WTC11 (cell line): ENCODE data around the gene ZGPAT.

ENCODE experiments used
- CTCF ChIP-seq: fragments of 200-600 bp; IDR thresholded peaks from 2 replicates; pipeline ENCODE4 v1.8.0; 2022; ENCODE audit warnings: antibody characterized with exemption
- KAT7 ChIP-seq: sonication (generic); formaldehyde crosslinking; IDR thresholded peaks from 2 replicates; pipeline ENCODE4 v1.8.1; 2023; ENCODE audit warnings: missing genetic modification reagents, mild to moderate bottlenecking, borderline replicate concordance
- MAX ChIP-seq: sonication (generic); formaldehyde crosslinking; IDR thresholded peaks from 2 replicates; pipeline ENCODE4 v1.8.0; 2022; ENCODE audit warnings: mild to moderate bottlenecking, missing genetic modification reagents
- MXD4 ChIP-seq: fragments of 250-450 bp; sonication (Bioruptor Pico); IDR thresholded peaks from 2 replicates; pipeline ENCODE4 v1.8.0; 2021; ENCODE audit warnings: mild to moderate bottlenecking, moderate library complexity, borderline replicate concordance
- ZNF396 ChIP-seq: fragments of 250-450 bp; sonication (Bioruptor Pico); IDR thresholded peaks from 2 replicates; pipeline ENCODE4 v1.8.0; 2021; ENCODE audit warnings: mild to moderate bottlenecking, moderate library complexity, borderline replicate concordance

GRCh38 chr20:63765082-63765873 is 57.4 kb downstream of the ZGPAT start:
- TF ChIP-seq ZNF396 (CRISPR knock-in tag) (no peak), MAX (CRISPR knock-in tag) (no peak), KAT7 (no peak), CTCF (no peak), MXD4 (CRISPR knock-in tag) (no peak)
